Panc1 (cell line): ENCODE results near the gene FZR1. TPM values are rescaled to one million over a fixed set of nuclear protein-coding genes. Genes with fewer than 3 reads are reported as not detected.

Experiments
- ATAC-seq: fragments of 200-7000 bp; cut with Tn5 transposase; 2 replicates; pipeline ENCODE4 v1.9.1; 2020; ENCODE audit warnings: mild to moderate bottlenecking, moderate library complexity
- BruUV-seq: library from RNA; stranded (reverse); fragments of 400-500 nt; replicated peaks from 2 replicates; lab custom pipeline; 2021; lab: Mats Ljungman, UMichigan
- CTCF ChIA-PET: fragments of 300-600 bp; sonication (Branson Sonifier 250); formaldehyde crosslinking; loops from one replicate; lab custom pipeline; 2022; ENCODE audit warnings: antibody characterized with exemption; lab: Charles Lee
- POLR2A ChIA-PET: fragments of 300-600 bp; sonication (Branson Sonifier 250); formaldehyde crosslinking; loops from one replicate; lab custom pipeline; 2022; ENCODE audit warnings: antibody characterized with exemption; lab: Charles Lee
- DNase-seq: peaks from one replicate; pipeline ENCODE4 v3.0.0-alpha.2; 2010; ENCODE audit warnings: low read depth, low spot score
- H3K27ac ChIP-seq: 2 replicates; pipeline ENCODE4 v1.5.1; 2011; ENCODE audit warnings: mild to moderate bottlenecking, low read length, inconsistent platforms
- H3K27me3 ChIP-seq: fragments of 200-500 bp; sonication (Bioruptor generic); 2 replicates; pipeline ENCODE4 v1.6.0; 2014; ENCODE audit warnings: low read length, inconsistent platforms; ENCODE audit not compliant: control insufficient read depth, insufficient read depth
- H3K36me3 ChIP-seq: fragments of 200-500 bp; sonication (Bioruptor generic); 2 replicates; pipeline ENCODE4 v1.5.1; 2014; ENCODE audit warnings: inconsistent platforms, mild to moderate bottlenecking, low read length, moderate library complexity; ENCODE audit not compliant: control insufficient read depth, insufficient read depth
- H3K4me1 ChIP-seq: 2 replicates; pipeline ENCODE4 v1.5.1; 2011; ENCODE audit warnings: inconsistent platforms, mild to moderate bottlenecking, low read length, moderate library complexity; ENCODE audit not compliant: control insufficient read depth, insufficient read depth
- H3K4me3 ChIP-seq, 2 experiments: 2 replicates each; pipeline ENCODE4 v1.5.1; 2011 to 2012; ENCODE audit warnings: low read depth in 2 of 2, low read length in 2 of 2, mild to moderate bottlenecking in 2 of 2, inconsistent platforms in 1 of 2, moderate library complexity in 1 of 2
- H3K9me3 ChIP-seq: fragments of 200-500 bp; sonication (Bioruptor generic); 2 replicates; pipeline ENCODE4 v1.5.1; 2014; ENCODE audit warnings: low read depth, mild to moderate bottlenecking, inconsistent platforms, low read length, moderate library complexity; ENCODE audit not compliant: control insufficient read depth, insufficient read depth
- POLR2AphosphoS5 ChIP-seq: IDR thresholded peaks from 2 replicates; pipeline ENCODE4 v1.6.1; 2012; ENCODE audit warnings: mild to moderate bottlenecking, low read depth, low read length, moderate library complexity
- SIN3A ChIP-seq: IDR thresholded peaks from 2 replicates; pipeline ENCODE4 v1.6.1; 2012; ENCODE audit warnings: low read depth, mild to moderate bottlenecking, low read length, moderate library complexity, borderline replicate concordance; ENCODE audit not compliant: insufficient read depth
- TCF7L2 ChIP-seq: IDR thresholded peaks from 2 replicates; pipeline ENCODE4 v1.6.1; 2011; ENCODE audit warnings: mild to moderate bottlenecking, low read depth, low read length, inconsistent platforms
- in situ Hi-C: cut with HindIII; loops from 2 replicates; pipeline ENCODE4 v1.10.0; 2016; ENCODE audit warnings: low sequenced_read_pairs, low pct_unique_long_range_greater_than_20kb
- intact Hi-C: fragments of 100-400 bp; cut with micrococcal nuclease; formaldehyde crosslinking; loops from one replicate; pipeline ENCODE4 v1.10.0; 2022; ENCODE audit not compliant: unreplicated experiment
- total RNA-seq: library from RNA; stranded (reverse); gene quantifications from one replicate; pipeline ENCODE4 v1.2.1, GENCODE V29; 2021; ENCODE audit not compliant: unreplicated experiment
- TF ChIP-seq, protein P1 (sequence below): fragments of 450-650 bp; IDR thresholded peaks from 2 replicates; pipeline ENCODE4 v1.5.1; 2017; ENCODE audit warnings: mild to moderate bottlenecking
- TF ChIP-seq, protein P2 (sequence below), 2 experiments: IDR thresholded peaks; 2 replicates each; pipeline ENCODE4 v1.6.1; 2011 to 2012; ENCODE audit warnings: low read depth in 2 of 2, control low read depth in 1 of 2, low read length in 1 of 2, mild to moderate bottlenecking in 1 of 2, moderate library complexity in 1 of 2; ENCODE audit not compliant: insufficient read depth in 1 of 2

FZR1 gene
- total RNA-seq, 1 experiment from 2014 or later, result 48.7 TPM

DNA sequence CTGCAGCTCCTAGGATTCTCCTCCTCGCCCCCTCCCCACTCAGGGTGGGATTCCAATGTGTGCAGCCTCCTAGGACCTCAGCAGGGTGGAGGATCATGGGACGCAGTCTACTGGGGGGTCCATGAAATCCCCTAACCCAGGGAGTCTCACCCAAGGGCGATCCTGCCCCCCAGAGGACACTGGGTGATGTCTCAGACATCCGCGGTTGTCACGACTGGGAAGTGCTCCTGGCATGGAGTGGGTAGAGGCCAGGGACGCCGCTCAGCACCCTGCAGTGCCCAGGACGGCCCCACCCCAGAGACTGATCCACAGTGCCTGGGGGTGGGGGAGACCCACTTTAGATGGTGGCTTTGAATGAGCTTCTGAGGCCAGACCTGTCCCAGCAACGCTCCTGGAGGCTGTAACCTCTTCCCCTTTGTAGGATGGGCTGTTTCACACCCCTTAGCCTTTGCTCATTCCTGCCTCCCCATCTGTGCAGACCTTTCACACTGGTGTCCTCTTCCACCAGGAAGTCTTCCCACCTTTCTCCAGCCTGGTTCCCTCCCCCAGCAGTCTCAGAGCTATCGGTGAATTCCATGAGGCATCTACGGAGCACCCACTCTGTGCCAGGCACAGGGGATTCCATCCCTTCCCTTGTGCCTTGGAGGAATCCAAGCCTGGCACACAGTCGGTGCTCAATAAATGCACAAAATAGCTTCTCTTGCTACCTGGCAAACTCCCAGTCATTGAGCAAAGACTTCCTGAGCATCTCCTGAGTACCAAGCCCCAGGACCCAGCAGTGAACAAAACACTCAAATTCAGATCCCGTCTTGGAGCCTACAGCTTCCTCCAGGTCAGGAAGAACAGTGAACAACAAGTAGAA lies 36.2 kb upstream of the FZR1 start:
- no TSS peak for BruUV-seq

DNA sequence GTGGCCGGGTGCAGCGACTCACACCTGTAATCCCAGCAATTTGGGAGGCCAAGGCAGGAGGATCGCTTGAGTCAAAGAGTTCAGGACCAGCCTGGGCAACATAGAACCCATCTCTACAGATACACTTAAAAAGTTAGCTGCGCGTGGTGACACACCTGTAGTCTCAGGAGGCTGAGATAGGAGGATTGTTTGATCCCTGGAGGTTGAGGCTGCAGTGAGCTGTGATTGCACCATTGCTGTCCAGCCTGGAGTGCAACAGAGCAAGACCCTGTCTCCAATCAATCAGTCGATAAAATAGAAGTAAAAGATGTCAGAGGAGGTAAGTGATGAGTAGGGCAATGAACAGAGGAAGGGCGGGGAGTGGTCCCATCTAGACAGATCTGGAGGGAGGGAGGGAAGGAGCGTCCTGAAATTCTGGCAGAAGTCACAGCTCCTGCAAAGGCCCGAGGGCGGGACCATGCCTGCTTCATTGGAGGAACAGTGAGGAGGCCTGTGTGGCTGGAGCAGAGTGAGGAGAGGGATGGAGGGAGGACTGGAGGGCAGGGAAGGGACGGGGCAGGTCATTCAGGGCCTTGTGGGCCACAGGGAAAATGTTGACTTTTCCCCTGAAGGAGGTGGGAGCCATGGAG lies 35.5 kb upstream of the FZR1 start:
- Histone ChIP-seq H3K4me1 (no peaks in the 10 kb centered on the region), H3K4me3 (no peak overlapping the region), H3K27ac (no peak overlapping the region), H3K27me3 (no peaks in the 10 kb centered on the region), H3K9me3 (no peaks in the 10 kb centered on the region), H3K36me3 (no peaks in the 10 kb centered on the region)
- ChIA-PET CTCF (interaction anchor here (0.6 kb wide), 1 partner anchor 249 kb away, joined by 4 read pairs; no protein-coding TSS in a partner anchor), POLR2A (no interaction called here)
- BruUV-seq, result no TSS peak
- in situ Hi-C loops (no loop called here), intact Hi-C loops (no loop called here)
- DNase-seq, result no peak
- TF ChIP-seq, protein P1, sequence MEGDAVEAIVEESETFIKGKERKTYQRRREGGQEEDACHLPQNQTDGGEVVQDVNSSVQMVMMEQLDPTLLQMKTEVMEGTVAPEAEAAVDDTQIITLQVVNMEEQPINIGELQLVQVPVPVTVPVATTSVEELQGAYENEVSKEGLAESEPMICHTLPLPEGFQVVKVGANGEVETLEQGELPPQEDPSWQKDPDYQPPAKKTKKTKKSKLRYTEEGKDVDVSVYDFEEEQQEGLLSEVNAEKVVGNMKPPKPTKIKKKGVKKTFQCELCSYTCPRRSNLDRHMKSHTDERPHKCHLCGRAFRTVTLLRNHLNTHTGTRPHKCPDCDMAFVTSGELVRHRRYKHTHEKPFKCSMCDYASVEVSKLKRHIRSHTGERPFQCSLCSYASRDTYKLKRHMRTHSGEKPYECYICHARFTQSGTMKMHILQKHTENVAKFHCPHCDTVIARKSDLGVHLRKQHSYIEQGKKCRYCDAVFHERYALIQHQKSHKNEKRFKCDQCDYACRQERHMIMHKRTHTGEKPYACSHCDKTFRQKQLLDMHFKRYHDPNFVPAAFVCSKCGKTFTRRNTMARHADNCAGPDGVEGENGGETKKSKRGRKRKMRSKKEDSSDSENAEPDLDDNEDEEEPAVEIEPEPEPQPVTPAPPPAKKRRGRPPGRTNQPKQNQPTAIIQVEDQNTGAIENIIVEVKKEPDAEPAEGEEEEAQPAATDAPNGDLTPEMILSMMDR, result no peak
- no peak for TF ChIP-seq SIN3A
- TF ChIP-seq TCF7L2, result no peak
- TF ChIP-seq, protein P2, sequence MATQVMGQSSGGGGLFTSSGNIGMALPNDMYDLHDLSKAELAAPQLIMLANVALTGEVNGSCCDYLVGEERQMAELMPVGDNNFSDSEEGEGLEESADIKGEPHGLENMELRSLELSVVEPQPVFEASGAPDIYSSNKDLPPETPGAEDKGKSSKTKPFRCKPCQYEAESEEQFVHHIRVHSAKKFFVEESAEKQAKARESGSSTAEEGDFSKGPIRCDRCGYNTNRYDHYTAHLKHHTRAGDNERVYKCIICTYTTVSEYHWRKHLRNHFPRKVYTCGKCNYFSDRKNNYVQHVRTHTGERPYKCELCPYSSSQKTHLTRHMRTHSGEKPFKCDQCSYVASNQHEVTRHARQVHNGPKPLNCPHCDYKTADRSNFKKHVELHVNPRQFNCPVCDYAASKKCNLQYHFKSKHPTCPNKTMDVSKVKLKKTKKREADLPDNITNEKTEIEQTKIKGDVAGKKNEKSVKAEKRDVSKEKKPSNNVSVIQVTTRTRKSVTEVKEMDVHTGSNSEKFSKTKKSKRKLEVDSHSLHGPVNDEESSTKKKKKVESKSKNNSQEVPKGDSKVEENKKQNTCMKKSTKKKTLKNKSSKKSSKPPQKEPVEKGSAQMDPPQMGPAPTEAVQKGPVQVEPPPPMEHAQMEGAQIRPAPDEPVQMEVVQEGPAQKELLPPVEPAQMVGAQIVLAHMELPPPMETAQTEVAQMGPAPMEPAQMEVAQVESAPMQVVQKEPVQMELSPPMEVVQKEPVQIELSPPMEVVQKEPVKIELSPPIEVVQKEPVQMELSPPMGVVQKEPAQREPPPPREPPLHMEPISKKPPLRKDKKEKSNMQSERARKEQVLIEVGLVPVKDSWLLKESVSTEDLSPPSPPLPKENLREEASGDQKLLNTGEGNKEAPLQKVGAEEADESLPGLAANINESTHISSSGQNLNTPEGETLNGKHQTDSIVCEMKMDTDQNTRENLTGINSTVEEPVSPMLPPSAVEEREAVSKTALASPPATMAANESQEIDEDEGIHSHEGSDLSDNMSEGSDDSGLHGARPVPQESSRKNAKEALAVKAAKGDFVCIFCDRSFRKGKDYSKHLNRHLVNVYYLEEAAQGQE (IDR thresholded peaks at IDR 0.05; ENCODE audit: insufficient read depth in 1 of 2, low read depth in 2 of 2, low read length in 1 of 2), result no peak
- no peak for TF ChIP-seq POLR2AphosphoS5
- peak; percentile 15; the same call in 1 of the 2 replicates for ATAC-seq

More for the DNA sequence above, 36.2 kb upstream of the FZR1 start:
- CTCF ChIA-PET, result interaction anchor here (0.6 to 1.1 kb wide), 4 partner anchors 111 to 249 kb away, joined by 3 to 5 read pairs (median 4); no protein-coding TSS in a partner anchor
- no peak overlapping the region for H3K4me3 ChIP-seq
- POLR2A ChIA-PET, result no interaction called here
- H3K36me3 ChIP-seq, result no peaks in the 10 kb centered on the region
- H3K27me3 ChIP-seq, result no peaks in the 10 kb centered on the region
- in situ Hi-C loops, result no loop called here
- intact Hi-C loops, result no loop called here
- H3K4me1 ChIP-seq, result no peaks in the 10 kb centered on the region
- no peak for DNase-seq
- ATAC-seq, result peak; percentile 55
- H3K9me3 ChIP-seq, result no peaks in the 10 kb centered on the region
- no peak overlapping the region for H3K27ac ChIP-seq
- TF ChIP-seq POLR2AphosphoS5, result peak; percentile 66
- TF ChIP-seq, protein P1, result no peak; the same call in 1 of the 2 replicates
- TF ChIP-seq TCF7L2, result no peak
- TF ChIP-seq, protein P2 (IDR thresholded peaks at IDR 0.05; ENCODE audit: insufficient read depth in 1 of 2, low read depth in 2 of 2, low read length in 1 of 2), result no peak
- TF ChIP-seq SIN3A, result no peak
